SK-N-SH (cell line): ENCODE measurements around the gene RBMS3. TPM values are rescaled to one million over a fixed set of nuclear protein-coding genes. Genes with fewer than 3 reads are reported as not detected.

Experiments
- CTCF ChIA-PET: fragments of 300-600, 350-600 bp; formaldehyde crosslinking; extraction: SDS; loops from one replicate; lab custom pipeline; 2021; lab: Yijun Ruan, JAX
- POLR2A ChIA-PET: fragments of 350-600 bp; sonication (Branson Sonifier 250); formaldehyde crosslinking; extraction: SDS; loops from one replicate; lab custom pipeline; 2020; ENCODE audit warnings: antibody characterized with exemption, inconsistent platforms; lab: Yijun Ruan, JAX
- DNase-seq: peaks from one replicate; pipeline ENCODE4 v3.0.0; 2012
- H2AFZ ChIP-seq: fragments of 200-600 bp; sonication (generic); 2 replicates; pipeline ENCODE4 v1.8.1; 2016; ENCODE audit warnings: antibody characterized with exemption, mild to moderate bottlenecking, low read depth
- H3F3A ChIP-seq: fragments of 200-600 bp; sonication (generic); replicated peaks from 2 replicates; pipeline ENCODE3; 2016; ENCODE audit warnings: antibody characterized with exemption, mild to moderate bottlenecking; ENCODE audit not compliant: insufficient read depth
- H3K27ac ChIP-seq, 2 experiments: fragments of 200-500 bp in 1 of 2; fragments of 200-600 bp in 1 of 2; sonication (Bioruptor generic) in 1 of 2; sonication (generic), shearing (Covaris generic) in 1 of 2; 2 replicates each; pipeline versions ENCODE4 v1.5.1 to v1.6.1; 2014 to 2016; ENCODE audit warnings: low read depth in 2 of 2, inconsistent platforms in 1 of 2, low read length in 1 of 2, mild to moderate bottlenecking in 1 of 2, mixed read lengths in 1 of 2
- H3K27me3 ChIP-seq: fragments of 200-600 bp; sonication (generic), shearing (Covaris generic); 2 replicates; pipeline ENCODE4 v1.6.1; 2016; ENCODE audit warnings: mixed run types; ENCODE audit not compliant: insufficient read depth
- H3K36me3 ChIP-seq, 2 experiments: fragments of 200-500 bp in 1 of 2; fragments of 200-600 bp in 1 of 2; sonication (Bioruptor generic) in 1 of 2; sonication (generic) in 1 of 2; replicated peaks in 1 of 2; 2 replicates each; pipeline versions ENCODE3 to v1.5.1; 2014 to 2016; ENCODE audit warnings: low read length in 1 of 2, mild to moderate bottlenecking in 1 of 2; ENCODE audit not compliant: insufficient read depth in 2 of 2, control insufficient read depth in 1 of 2
- H3K4me1 ChIP-seq, 2 experiments: fragments of 200-500 bp in 1 of 2; fragments of 200-600 bp in 1 of 2; sonication (Bioruptor generic) in 1 of 2; sonication (generic), shearing (Covaris generic) in 1 of 2; 2 replicates each; pipeline versions ENCODE4 v1.5.1 to v1.6.1; 2014 to 2016; ENCODE audit warnings: low read depth in 1 of 2, low read length in 1 of 2, mixed run types in 1 of 2; ENCODE audit not compliant: insufficient read depth in 2 of 2, control insufficient read depth in 1 of 2
- H3K4me2 ChIP-seq: fragments of 200-600 bp; sonication (generic), shearing (Covaris generic); 2 replicates; pipeline ENCODE4 v1.6.1; 2017; ENCODE audit warnings: mixed run types
- H3K4me3 ChIP-seq, 2 experiments: fragments of 200-500 bp in 1 of 2; fragments of 200-600 bp in 1 of 2; sonication (Bioruptor generic) in 1 of 2; sonication (generic), shearing (Covaris generic) in 1 of 2; 2 replicates each; pipeline versions ENCODE4 v1.5.1 to v1.8.1; 2014 to 2016; ENCODE audit warnings: low read depth in 2 of 2, inconsistent platforms in 1 of 2, low read length in 1 of 2, mild to moderate bottlenecking in 1 of 2, mixed read lengths in 1 of 2, moderate library complexity in 1 of 2
- H3K79me2 ChIP-seq: fragments of 200-600 bp; sonication (generic); 2 replicates; pipeline ENCODE4 v1.8.1; 2017; ENCODE audit warnings: mild to moderate bottlenecking; ENCODE audit not compliant: insufficient read depth
- H3K9ac ChIP-seq: fragments of 200-600 bp; sonication (generic); 2 replicates; pipeline ENCODE4 v1.6.1; 2017; ENCODE audit warnings: mixed run types
- H3K9me2 ChIP-seq: fragments of 200-600 bp; sonication (generic); 2 replicates; pipeline ENCODE4 v1.6.1; 2017; ENCODE audit warnings: mixed run types
- H3K9me3 ChIP-seq: fragments of 200-600 bp; sonication (generic); 2 replicates; pipeline ENCODE4 v1.6.1; 2017; ENCODE audit warnings: mixed run types, mild to moderate bottlenecking, moderate library complexity
- H4K20me1 ChIP-seq: fragments of 200-600 bp; sonication (generic); 2 replicates; pipeline ENCODE4 v1.6.1; 2017; ENCODE audit warnings: mild to moderate bottlenecking, mixed run types; ENCODE audit not compliant: insufficient read depth
- CHD2 ChIP-seq: fragments of 150-350 bp; IDR thresholded peaks from 2 replicates; pipeline ENCODE4 v1.6.1; 2018; ENCODE audit warnings: low read length; ENCODE audit not compliant: partially characterized antibody
- CTCF ChIP-seq: fragments of 200-600 bp; sonication (generic); IDR thresholded peaks from 2 replicates; pipeline ENCODE4 v1.6.1; 2017; ENCODE audit warnings: antibody characterized with exemption, mild to moderate bottlenecking, moderate library complexity
- ELF1 ChIP-seq: IDR thresholded peaks from 2 replicates; pipeline ENCODE4 v1.4.0; 2012
- EP300 ChIP-seq, 2 experiments: IDR thresholded peaks; 2 replicates each; pipeline versions ENCODE4 v1.4.0 to v1.6.1; 2012; ENCODE audit warnings: borderline replicate concordance in 1 of 2, low read depth in 1 of 2, low read length in 1 of 2
- EZH2phosphoT487 ChIP-seq: fragments of 200-600 bp; sonication (generic); IDR thresholded peaks from 2 replicates; pipeline ENCODE4 v1.6.1; 2017; ENCODE audit warnings: low read depth, mixed run types, mild to moderate bottlenecking, antibody characterized with exemption, moderate library complexity, borderline replicate concordance
- FOSL2 ChIP-seq: IDR thresholded peaks from 2 replicates; pipeline ENCODE4 v1.4.0; 2012; ENCODE audit warnings: low read depth, mild to moderate bottlenecking, moderate library complexity, borderline replicate concordance
- FOXM1 ChIP-seq: IDR thresholded peaks from 2 replicates; pipeline ENCODE4 v1.4.0; 2012; ENCODE audit warnings: low read depth, mild to moderate bottlenecking
- GABPA ChIP-seq: IDR thresholded peaks from 2 replicates; pipeline ENCODE4 v1.4.0; 2012; ENCODE audit warnings: low read depth, mild to moderate bottlenecking
- GATA2 ChIP-seq: sonication (generic); formaldehyde crosslinking; IDR thresholded peaks from 2 replicates; pipeline ENCODE4 v1.5.0; 2020; ENCODE audit warnings: mild to moderate bottlenecking, missing genetic modification reagents
- IRF3 ChIP-seq: fragments of 150-350 bp; IDR thresholded peaks from 2 replicates; pipeline ENCODE4 v1.6.1; 2016; ENCODE audit warnings: mild to moderate bottlenecking, low read depth, low read length
- MAX ChIP-seq: IDR thresholded peaks from 2 replicates; pipeline ENCODE4 v1.4.0; 2012; ENCODE audit warnings: low read depth
- MXI1 ChIP-seq: IDR thresholded peaks from 2 replicates; pipeline ENCODE4 v1.6.1; 2012; ENCODE audit warnings: mild to moderate bottlenecking, low read depth, low read length, improper control_type of control experiment
- NRF1 ChIP-seq: IDR thresholded peaks from 2 replicates; pipeline ENCODE4 v1.6.1; 2012; ENCODE audit warnings: low read depth, mild to moderate bottlenecking, low read length
- PBX3 ChIP-seq: IDR thresholded peaks from 2 replicates; pipeline ENCODE4; 2012
- POLR2AphosphoS5 ChIP-seq: IDR thresholded peaks from 2 replicates; pipeline ENCODE4 v1.6.1; 2012; ENCODE audit warnings: low read depth, low read length
- REST ChIP-seq: IDR thresholded peaks from 2 replicates; pipeline ENCODE4 v1.6.1; 2012; ENCODE audit warnings: mild to moderate bottlenecking, low read depth, low read length, moderate library complexity
- RXRA ChIP-seq: IDR thresholded peaks from 2 replicates; pipeline ENCODE4 v1.4.0; 2012; ENCODE audit warnings: low read depth, mild to moderate bottlenecking, borderline replicate concordance
- SMC3 ChIP-seq: IDR thresholded peaks from 2 replicates; pipeline ENCODE4 v1.6.1; 2012; ENCODE audit warnings: low read depth, low read length, improper control_type of control experiment
- TAF1 ChIP-seq: IDR thresholded peaks from 2 replicates; pipeline ENCODE4 v1.6.1; 2012; ENCODE audit warnings: low read depth, mild to moderate bottlenecking, low read length, moderate library complexity, borderline replicate concordance
- TCF12 ChIP-seq: IDR thresholded peaks from 2 replicates; pipeline ENCODE4 v1.4.0; 2012
- USF1 ChIP-seq: IDR thresholded peaks from 2 replicates; pipeline ENCODE4 v1.4.0; 2012; ENCODE audit warnings: low read depth, borderline replicate concordance
- YY1 ChIP-seq: IDR thresholded peaks from 2 replicates; pipeline ENCODE4 v1.4.0; 2012; ENCODE audit warnings: low read depth, mild to moderate bottlenecking
- WGBS: methylation state at CpG from one replicate; pipeline ENCODE4 v1.1.6; 2017; ENCODE audit warnings: low lambda C conversion rate; 5-methylcytosine and 5-hydroxymethylcytosine counted together
- polyA plus RNA-seq, 3 experiments: library from polyadenylated mRNA; depleted of rRNA; stranded (reverse); fragments of >200 nt; gene quantifications; 2 replicates each; pipeline ENCODE4 v1.2.3, GENCODE V29; 2012

RBMS3 gene
- polyA plus RNA-seq, 1 of the 3 experiments (the other 2 are of a cell fraction) = 8.2 TPM

GRCh38 chr3:29764603-29765254 is 483.9 kb downstream of the RBMS3 start (continued):
- TF ChIP-seq IRF3 (no peak), GATA2 (CRISPR knock-in tag) (no peak), CHD2 (no peak), FOSL2 (peak; percentile 38; the same call in 1 of the 2 replicates), PBX3 (peak; percentile 33; the same call in 1 of the 2 replicates), TCF12 (peak; percentile 55), TAF1 (no peak), MXI1 (no peak), POLR2AphosphoS5 (no peak), NRF1 (no peak), ELF1 (no peak), SMC3 (peak; percentile 76)

GRCh38 chr3:29771602-29772001 is 490.7 kb downstream of the RBMS3 start:
- peaks cover 0 to 5% of the 10 kb centered on the region in 2 experiments; a peak in 2 of 4 replicates for H3K4me1 ChIP-seq
- ChIA-PET POLR2A (no interaction called here), CTCF (interaction anchor here (0.7 kb wide), 1 partner anchor 966 kb away, joined by 3 read pairs; no protein-coding TSS in a partner anchor)

More at GRCh38 chr3:29771602-29772001, 490.7 kb downstream of the RBMS3 start:
- 78% methylated on average over 3 of the region's 3 CpGs for WGBS
- Histone ChIP-seq H3K27me3 (no peaks in the 10 kb centered on the region), H3K9me2 (no peaks in the 10 kb centered on the region), H3K9me3 (no peaks in the 10 kb centered on the region), H3K79me2 (no peaks in the 10 kb centered on the region), H3K4me2 (no peak overlapping the region), H3K9ac (no peak overlapping the region), H3K4me3 (no peak overlapping the region), H3K36me3 (peaks cover 0 to 10% of the 10 kb centered on the region in 2 experiments), H2AFZ (no peak overlapping the region), H3K27ac (peak overlapping the region in 1 of 2 experiments; percentile 53; a peak in 1 of 4 replicates), H4K20me1 (no peaks in the 10 kb centered on the region), H3F3A (no peaks in the 10 kb centered on the region)
- DNase-seq = no peak
- no peak for TF ChIP-seq ELF1
- no peak for TF ChIP-seq CTCF
- no peak for TF ChIP-seq NRF1
- no peak for TF ChIP-seq RXRA
- TF ChIP-seq TAF1 = no peak
- TF ChIP-seq POLR2AphosphoS5 = no peak
- TF ChIP-seq USF1 = no peak
- no peak for TF ChIP-seq MAX
- TF ChIP-seq REST = no peak
- no peak for TF ChIP-seq GABPA
- no peak for TF ChIP-seq FOXM1
- no peak for TF ChIP-seq EP300 (IDR thresholded peaks at IDR 0.05; ENCODE audit: borderline replicate concordance in 1 of 2, low read depth in 1 of 2, low read length in 1 of 2)
- TF ChIP-seq YY1 = no peak
- TF ChIP-seq EZH2phosphoT487 = no peak
